Mesendoderm (in vitro differentiated cells): ENCODE results near the gene ALG3. TPM values are rescaled to one million over a fixed set of nuclear protein-coding genes. Genes with fewer than 3 reads are reported as not detected.

Experiments used
- small RNA-seq: library from polyadenylated mRNA; stranded (forward); fragments of <200 nt; extraction: miRNeasy Mini kit (QIAGEN cat#:217004); gene quantifications from one replicate; pipeline ENCODE3, GENCODE V24; 2013; ENCODE audit not compliant: insufficient read depth

ALG3 gene

Small RNA genes lying within 50 kb of the gene (small RNA-seq; reads per million reads assigned to genes)
- gene MIR1224 = not detected
